Vagina (tissue), 2 donors: ENCODE data around the gene CAMKMT.

Source experiments
- CTCF ChIP-seq, 3 experiments: fragments of 450-650 bp in 2 of 3; fragments of 200-600 bp in 1 of 3; sonication (generic) in 1 of 3; IDR thresholded peaks; one replicate each; pipeline ENCODE4 v1.5.1; 2017 to 2019; ENCODE audit warnings: antibody characterized with exemption in 3 of 3, mild to moderate bottlenecking in 2 of 3, moderate library complexity in 2 of 3
- POLR2AphosphoS5 ChIP-seq, 2 donors: sonication (generic); formaldehyde crosslinking; IDR thresholded peaks; one replicate each; pipeline ENCODE4 v1.9.0; 2017; ENCODE audit warnings: antibody characterized with exemption in 2 of 2, mild to moderate bottlenecking in 2 of 2, low read depth in 1 of 2; ENCODE audit not compliant: insufficient read depth in 1 of 2

- TF ChIP-seq CTCF (IDR thresholded peaks at IDR 0.05) (no peak), POLR2AphosphoS5 (IDR thresholded peaks at IDR 0.05; ENCODE audit: insufficient read depth in 1 of 2, low read depth in 1 of 2) (no peak)
Observed at GRCh38 chr2:44566059-44566458, 204.3 kb downstream of the CAMKMT start.
